ENCODE measurements around the gene RBM28. TPM values are rescaled to one million over a fixed set of nuclear protein-coding genes. Genes with fewer than 3 reads are reported as not detected.

Gene RBM28
- total RNA-seq, 1 experiment from 2014 or later = 54.1 TPM

GRCh38 chr7:128303133-128303532 lies 40.6 kb downstream of the RBM28 start:
- Histone ChIP-seq H3K27me3 (ENCODE audit: control insufficient read depth, insufficient read depth, low read length) (no peaks in the 10 kb centered on the region), H3K36me3 (ENCODE audit: control insufficient read depth, insufficient read depth, low read length) (no peaks in the 10 kb centered on the region), H3K9me3 (ENCODE audit: control insufficient read depth, insufficient read depth, low read depth, low read length) (no peaks in the 10 kb centered on the region), H3K27ac (ENCODE audit: low read length) (no peak overlapping the region), H3K4me3 (ENCODE audit: low read depth in 2 of 2, low read length in 2 of 2) (no peak overlapping the region), H3K4me1 (ENCODE audit: control insufficient read depth, insufficient read depth, low read length) (no peaks in the 10 kb centered on the region)
- in situ Hi-C loops (cut with HindIII; ENCODE audit: low pct_unique_long_range_greater_than_20kb, low sequenced_read_pairs) (no loop called here), intact Hi-C loops (cut with micrococcal nuclease; ENCODE audit: unreplicated experiment) (no loop called here)
- no peak for DNase-seq (ENCODE audit: low read depth, low spot score)
- ATAC-seq = no peak
- CTCF ChIA-PET = no interaction called here
- BruUV-seq (replicated peaks) = no TSS peak
- TF ChIP-seq POLR2AphosphoS5 (IDR thresholded peaks at IDR 0.05; ENCODE audit: low read depth, low read length) (no peak), TCF7L2 (IDR thresholded peaks at IDR 0.05; ENCODE audit: low read depth, low read length) (no peak), SIN3A (IDR thresholded peaks at IDR 0.05; ENCODE audit: borderline replicate concordance, insufficient read depth, low read depth, low read length) (no peak)
- TF ChIP-seq, protein P1, sequence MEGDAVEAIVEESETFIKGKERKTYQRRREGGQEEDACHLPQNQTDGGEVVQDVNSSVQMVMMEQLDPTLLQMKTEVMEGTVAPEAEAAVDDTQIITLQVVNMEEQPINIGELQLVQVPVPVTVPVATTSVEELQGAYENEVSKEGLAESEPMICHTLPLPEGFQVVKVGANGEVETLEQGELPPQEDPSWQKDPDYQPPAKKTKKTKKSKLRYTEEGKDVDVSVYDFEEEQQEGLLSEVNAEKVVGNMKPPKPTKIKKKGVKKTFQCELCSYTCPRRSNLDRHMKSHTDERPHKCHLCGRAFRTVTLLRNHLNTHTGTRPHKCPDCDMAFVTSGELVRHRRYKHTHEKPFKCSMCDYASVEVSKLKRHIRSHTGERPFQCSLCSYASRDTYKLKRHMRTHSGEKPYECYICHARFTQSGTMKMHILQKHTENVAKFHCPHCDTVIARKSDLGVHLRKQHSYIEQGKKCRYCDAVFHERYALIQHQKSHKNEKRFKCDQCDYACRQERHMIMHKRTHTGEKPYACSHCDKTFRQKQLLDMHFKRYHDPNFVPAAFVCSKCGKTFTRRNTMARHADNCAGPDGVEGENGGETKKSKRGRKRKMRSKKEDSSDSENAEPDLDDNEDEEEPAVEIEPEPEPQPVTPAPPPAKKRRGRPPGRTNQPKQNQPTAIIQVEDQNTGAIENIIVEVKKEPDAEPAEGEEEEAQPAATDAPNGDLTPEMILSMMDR (IDR thresholded peaks at IDR 0.05) = no peak
- POLR2A ChIA-PET = no interaction called here

- in situ Hi-C loops (cut with HindIII; ENCODE audit: low pct_unique_long_range_greater_than_20kb, low sequenced_read_pairs) = no loop called here
- CTCF ChIA-PET = no interaction called here
- DNase-seq (ENCODE audit: low read depth, low spot score) (no peak), ATAC-seq (no peak; the same call in 1 of the 2 replicates)
- POLR2A ChIA-PET = interaction anchor here (0.8 kb wide), 1 partner anchor 16 kb away, joined by 3 read pairs; no protein-coding TSS in a partner anchor
- no TSS peak for BruUV-seq (replicated peaks)
- Histone ChIP-seq H3K27ac (ENCODE audit: low read length) (no peak overlapping the region), H3K4me1 (ENCODE audit: control insufficient read depth, insufficient read depth, low read length) (no peaks in the 10 kb centered on the region), H3K9me3 (ENCODE audit: control insufficient read depth, insufficient read depth, low read depth, low read length) (no peaks in the 10 kb centered on the region), H3K27me3 (ENCODE audit: control insufficient read depth, insufficient read depth, low read length) (no peaks in the 10 kb centered on the region), H3K4me3 (ENCODE audit: low read depth in 2 of 2, low read length in 2 of 2) (no peak overlapping the region), H3K36me3 (ENCODE audit: control insufficient read depth, insufficient read depth, low read length) (no peaks in the 10 kb centered on the region)
- no peak for TF ChIP-seq SIN3A (IDR thresholded peaks at IDR 0.05; ENCODE audit: borderline replicate concordance, insufficient read depth, low read depth, low read length)
- TF ChIP-seq POLR2AphosphoS5 (IDR thresholded peaks at IDR 0.05; ENCODE audit: low read depth, low read length) = no peak
- TF ChIP-seq, protein P1 (IDR thresholded peaks at IDR 0.05) = no peak
- TF ChIP-seq TCF7L2 (IDR thresholded peaks at IDR 0.05; ENCODE audit: low read depth, low read length) = no peak
- TF ChIP-seq, protein P2, sequence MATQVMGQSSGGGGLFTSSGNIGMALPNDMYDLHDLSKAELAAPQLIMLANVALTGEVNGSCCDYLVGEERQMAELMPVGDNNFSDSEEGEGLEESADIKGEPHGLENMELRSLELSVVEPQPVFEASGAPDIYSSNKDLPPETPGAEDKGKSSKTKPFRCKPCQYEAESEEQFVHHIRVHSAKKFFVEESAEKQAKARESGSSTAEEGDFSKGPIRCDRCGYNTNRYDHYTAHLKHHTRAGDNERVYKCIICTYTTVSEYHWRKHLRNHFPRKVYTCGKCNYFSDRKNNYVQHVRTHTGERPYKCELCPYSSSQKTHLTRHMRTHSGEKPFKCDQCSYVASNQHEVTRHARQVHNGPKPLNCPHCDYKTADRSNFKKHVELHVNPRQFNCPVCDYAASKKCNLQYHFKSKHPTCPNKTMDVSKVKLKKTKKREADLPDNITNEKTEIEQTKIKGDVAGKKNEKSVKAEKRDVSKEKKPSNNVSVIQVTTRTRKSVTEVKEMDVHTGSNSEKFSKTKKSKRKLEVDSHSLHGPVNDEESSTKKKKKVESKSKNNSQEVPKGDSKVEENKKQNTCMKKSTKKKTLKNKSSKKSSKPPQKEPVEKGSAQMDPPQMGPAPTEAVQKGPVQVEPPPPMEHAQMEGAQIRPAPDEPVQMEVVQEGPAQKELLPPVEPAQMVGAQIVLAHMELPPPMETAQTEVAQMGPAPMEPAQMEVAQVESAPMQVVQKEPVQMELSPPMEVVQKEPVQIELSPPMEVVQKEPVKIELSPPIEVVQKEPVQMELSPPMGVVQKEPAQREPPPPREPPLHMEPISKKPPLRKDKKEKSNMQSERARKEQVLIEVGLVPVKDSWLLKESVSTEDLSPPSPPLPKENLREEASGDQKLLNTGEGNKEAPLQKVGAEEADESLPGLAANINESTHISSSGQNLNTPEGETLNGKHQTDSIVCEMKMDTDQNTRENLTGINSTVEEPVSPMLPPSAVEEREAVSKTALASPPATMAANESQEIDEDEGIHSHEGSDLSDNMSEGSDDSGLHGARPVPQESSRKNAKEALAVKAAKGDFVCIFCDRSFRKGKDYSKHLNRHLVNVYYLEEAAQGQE (IDR thresholded peaks at IDR 0.05; ENCODE audit: insufficient read depth in 1 of 2, low read depth in 2 of 2, low read length in 1 of 2) = no peak
- intact Hi-C loops (cut with micrococcal nuclease; ENCODE audit: unreplicated experiment) = no loop called here
Observed at GRCh38 chr7:128302139-128302538, 41.6 kb downstream of the RBM28 start.

Measured in Panc1 (cell line).